Activated T-cell treated with anti-CD3 and anti-CD28 coated beads for 48 hours (primary cell): ENCODE measurements around the gene WSB1.
"Not testable (repeated sequence)": the region's sequence is repeated elsewhere in the genome, so short reads cannot be mapped to it uniquely, and the experiment has no call there.

Source experiments
- DNase-seq: peaks from one replicate; pipeline ENCODE4 v3.0.0-alpha.2; 2020; ENCODE audit warnings: low read depth

The WSB1 gene, protein sequence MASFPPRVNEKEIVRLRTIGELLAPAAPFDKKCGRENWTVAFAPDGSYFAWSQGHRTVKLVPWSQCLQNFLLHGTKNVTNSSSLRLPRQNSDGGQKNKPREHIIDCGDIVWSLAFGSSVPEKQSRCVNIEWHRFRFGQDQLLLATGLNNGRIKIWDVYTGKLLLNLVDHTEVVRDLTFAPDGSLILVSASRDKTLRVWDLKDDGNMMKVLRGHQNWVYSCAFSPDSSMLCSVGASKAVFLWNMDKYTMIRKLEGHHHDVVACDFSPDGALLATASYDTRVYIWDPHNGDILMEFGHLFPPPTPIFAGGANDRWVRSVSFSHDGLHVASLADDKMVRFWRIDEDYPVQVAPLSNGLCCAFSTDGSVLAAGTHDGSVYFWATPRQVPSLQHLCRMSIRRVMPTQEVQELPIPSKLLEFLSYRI

DNA sequence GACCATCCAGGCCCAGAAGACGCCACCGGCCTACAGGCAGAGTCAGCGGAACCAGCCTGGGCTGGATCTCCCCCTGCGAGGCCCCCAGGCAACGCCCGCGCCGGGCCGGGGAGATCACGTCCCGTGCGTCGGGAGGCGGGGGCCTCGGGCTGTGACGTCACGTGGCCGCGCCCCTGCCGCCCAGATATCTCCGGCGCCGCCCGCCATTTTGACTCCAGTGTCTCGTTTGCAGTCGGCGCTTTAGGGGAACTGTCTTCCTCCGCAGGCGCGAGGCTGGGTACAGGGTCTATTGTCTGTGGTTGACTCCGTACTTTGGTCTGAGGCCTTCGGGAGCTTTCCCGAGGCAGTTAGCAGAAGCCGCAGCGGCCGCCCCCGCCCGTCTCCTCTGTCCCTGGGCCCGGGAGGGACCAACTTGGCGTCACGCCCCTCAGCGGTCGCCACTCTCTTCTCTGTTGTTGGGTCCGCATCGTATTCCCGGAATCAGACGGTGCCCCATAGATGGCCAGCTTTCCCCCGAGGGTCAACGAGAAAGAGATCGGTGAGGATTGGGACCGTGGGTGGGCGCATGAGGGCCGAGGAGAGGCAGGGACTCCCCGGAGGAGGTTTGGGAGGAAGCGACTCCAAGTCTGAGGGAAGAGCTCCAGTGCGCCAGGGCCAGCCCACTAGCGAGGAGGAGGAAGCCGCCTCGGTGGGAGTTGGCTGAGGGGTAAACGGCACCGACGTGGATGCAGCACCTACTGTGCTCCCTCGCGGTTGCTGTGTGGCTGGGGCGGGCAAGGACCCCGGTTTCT lies at the start of gene WSB1:
TSS of gene WSB1 (plus strand) at position 217 of the 791 bp plus-strand sequence. CDS start at position 499, 282 bp downstream.
- peak; percentile 89 for DNase-seq

DNA sequence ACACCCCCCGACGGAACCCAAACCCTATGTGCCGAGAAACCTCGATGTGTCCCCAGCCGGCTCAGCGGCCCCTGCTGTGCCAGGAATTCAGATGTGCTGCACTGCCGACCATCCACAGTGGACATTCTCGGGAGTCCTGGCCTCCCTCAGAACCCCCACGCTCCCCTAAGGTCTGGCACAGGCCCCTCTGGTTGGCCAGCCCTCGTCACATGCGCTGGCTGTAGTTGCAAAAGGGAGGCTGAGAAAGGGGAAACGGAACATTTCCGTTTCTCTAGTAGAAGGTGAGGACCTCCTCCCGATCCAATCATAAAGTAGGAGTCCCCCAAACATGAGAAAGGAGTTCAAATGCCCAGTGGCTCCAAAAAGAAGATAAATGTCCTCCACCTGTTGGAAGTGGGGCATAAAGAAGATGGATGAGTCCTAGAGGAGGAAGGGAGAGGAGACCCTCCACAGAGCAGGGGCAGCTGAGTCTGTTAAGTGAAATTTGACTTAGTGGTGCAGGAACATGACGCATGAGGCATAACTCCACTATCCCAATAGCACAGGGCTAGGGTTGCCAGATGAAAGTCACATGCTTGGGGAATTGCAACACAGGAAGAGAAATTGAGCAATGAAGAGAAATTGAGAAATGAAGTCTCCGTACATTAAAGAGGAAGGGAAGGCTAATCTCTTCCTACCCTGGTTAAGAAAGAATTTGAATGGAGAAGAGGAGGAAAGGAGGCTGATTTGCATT lies 49.3 kb upstream of the WSB1 start:
- no peak for DNase-seq

DNA sequence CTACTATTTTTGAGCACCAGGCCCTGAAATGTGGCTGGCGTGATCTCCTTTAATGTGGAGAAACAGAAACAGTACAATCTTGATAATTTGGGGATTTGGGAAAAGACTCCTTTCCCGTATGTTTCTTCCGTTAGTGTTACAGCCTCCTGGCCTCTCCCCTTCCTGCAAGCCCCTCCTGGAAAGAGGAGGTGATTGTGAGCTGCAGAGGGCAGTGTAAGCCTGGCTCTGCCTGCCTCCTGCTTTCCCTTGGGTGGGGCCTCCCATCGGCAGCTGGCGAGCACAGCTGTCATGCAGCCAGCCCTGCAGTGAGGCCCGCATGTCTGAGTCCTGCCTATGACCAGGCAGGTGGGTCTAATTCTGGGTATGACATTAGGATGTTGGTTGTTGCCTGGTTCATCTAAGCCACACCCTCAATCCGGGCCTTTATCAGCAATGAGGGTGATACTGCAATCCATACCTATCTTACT lies 48.7 kb upstream of the WSB1 start:
- peak; percentile 36 for DNase-seq

DNA sequence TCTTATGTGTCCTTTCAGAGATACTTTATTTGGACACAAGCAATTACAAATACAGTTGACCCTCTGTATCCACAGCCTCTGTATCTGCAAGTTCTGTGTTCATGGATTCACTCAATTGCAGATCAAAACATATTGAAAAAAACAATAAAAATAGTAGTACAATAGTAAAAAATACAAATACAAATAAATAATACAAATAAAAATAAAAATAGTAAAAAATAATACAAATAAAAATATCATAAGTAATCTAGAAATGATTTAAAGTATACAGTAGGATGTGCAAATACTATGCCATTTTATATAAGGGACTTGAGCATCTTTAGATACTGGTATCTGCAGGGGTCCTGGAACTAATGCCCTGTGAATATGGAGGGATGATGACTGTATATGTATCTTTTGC lies 47.4 kb upstream of the WSB1 start:
- DNase-seq = no peak

DNA sequence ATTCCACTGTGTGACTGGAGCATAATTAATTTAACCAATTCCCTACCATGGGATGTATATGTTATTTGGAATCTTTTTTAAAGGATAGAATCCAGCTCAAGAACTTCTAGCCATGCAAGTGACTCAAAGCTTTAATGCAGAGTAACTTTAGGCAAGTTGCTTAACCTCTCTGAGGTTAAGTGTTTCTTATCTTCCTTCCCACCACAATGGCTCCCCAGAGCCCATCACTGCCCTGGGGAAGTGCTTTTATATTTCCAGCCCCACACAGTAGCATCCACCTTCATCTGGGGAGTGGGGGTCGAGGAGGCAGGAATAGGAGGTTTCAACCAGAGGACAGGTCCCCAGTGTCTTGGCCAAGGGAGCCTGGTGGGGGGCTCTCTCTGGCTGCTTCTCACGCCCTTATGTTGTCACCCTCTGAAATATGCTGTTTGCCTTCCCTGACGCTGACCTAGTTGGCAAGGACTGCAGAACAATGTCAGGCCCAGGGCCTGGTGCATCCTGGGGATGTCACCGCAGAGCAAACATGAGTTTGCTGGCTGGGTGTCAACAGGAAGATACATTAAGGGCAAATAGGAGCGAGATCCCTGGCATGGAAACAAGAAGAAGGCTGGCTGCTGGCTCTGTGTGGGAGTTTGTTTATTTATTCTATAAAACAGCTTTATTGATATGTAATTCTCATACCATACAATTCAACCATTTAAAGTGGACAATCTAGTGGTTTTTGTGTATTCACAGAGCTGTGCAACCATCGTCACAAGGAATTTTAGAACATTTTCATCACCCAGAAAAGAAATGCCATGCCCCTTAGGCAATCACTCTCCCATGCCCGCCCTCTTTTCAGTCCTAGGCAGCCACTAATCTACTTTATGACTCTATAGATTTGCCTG lies 46.6 kb upstream of the WSB1 start:
- no peak for DNase-seq

DNA sequence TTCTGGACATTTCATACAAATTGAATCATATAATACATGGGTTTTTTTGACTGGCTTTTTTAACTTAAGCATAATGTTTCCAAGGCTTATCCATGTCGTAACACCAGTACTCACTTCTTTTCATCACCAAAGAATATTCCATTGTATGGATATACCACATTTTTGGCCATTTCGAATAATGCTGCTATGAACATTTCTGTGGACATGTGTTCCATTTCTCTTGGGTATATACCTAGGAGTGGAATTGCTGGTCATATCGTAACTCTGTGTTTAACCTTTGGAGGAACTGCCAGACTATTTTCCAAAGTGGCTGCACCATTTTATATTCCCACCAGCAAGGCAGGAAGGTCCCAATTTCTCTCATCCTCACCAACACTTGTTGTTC lies 46.0 kb upstream of the WSB1 start:
- no peak for DNase-seq

DNA sequence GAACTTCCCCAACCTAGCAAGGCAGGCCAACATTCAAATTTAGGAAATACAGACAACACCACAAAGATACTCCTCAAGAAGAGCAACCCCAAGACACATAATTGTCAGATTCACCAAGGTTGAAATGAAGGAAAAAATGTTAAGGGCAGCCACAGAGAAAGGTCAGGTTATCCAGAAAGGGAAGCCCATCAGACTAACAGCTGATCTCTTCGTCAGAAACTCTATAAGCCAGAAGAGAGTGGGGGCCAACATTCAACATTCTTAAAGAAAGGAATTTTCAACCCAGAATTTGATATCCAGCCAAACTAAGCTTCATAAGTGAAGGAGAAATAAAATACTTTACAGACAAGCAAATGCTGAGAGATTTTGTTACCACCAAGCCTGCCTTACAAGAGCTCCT lies 43.1 kb upstream of the WSB1 start:
- not testable (repeated sequence) for DNase-seq

DNA sequence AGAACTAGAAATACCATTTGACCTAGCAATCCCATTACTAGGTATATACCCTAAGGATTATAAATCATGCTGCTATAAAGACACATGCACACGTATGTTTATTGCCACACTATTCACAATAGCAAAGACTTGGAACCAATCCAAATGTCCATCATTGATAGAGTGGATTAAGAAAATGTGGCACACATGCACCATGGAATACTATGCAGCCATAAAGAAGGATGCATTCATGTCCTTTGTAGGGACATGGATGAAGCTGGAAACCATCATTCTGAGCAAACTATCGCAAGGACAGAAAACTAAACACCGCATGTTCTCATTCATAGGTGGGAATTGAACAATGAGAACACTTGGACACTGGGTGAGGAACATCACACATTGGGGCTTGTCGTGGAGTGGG lies 39.1 kb upstream of the WSB1 start:
- not testable (repeated sequence) for DNase-seq

DNA sequence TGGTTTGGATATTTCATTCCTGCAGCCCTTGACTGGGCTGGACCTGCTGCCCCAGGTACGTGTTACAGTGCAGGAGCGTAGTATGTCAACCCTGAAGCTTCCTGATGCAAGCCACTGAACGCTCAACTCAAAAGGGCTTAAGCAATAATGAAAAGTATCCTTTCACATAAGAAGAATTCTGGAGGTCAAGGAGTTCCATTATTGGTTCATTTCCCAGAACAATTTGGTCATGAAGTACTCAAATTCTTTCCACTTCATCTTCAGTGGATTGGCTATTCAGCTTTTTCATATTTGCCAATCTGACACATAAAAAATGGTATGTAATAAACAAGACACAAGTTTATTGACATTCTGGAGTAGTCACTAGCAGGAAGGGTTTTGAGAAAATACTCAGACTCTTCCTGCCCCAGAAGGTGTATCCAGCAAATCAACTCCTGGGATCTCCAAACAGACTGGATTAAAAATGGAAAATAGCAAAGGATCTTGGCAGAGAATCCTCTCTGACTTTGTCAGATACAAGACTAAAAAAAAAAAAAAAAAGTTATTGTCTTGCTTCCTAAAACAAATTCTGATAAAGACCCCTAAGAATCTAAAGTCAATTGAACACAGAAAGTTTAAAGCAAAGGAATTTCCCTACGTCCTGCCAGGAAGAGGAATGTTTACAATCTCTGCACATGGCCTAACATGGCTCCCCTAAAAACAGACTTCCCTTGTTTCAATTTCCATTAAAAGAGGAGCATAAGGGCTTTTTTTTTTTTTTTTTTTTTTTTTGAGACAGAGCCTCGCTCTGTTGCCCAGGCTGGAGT lies 37.5 kb upstream of the WSB1 start:
- DNase-seq = no peak

DNA sequence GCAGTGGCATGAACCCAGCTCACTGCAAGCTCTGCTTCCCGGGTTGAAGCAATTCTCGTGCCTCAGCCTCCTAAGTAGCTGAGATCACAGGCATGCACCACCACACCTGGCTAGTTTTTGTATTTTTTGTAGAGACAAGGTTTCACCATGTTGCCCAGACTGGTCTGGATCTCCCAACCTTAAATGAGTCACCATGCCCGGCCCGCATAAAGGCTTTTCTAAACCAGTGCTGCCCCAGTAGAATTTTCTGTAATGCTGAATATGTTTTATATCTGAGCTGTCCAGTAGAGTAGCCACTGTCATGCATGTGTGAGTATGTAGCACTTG lies 36.9 kb upstream of the WSB1 start:
- no peak for DNase-seq

DNA sequence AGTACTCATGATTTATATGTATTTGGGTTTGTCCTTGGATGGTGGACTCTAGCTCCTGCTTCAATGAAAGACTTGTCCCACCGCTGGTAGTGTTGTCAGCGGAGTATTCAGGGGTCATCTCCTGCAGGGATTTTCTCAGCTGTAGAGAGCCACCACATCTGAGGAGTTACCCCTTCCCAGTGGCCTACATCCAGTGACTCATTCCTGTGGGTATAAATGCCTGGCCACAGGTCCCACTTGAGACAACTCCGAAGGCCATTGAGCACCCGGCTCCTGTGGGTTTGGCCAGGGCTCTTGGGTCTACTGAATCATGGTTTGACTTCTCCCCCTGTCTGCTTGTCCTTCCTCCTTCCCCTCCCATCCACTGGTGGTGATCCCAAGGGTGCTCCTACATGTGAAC lies 34.6 kb upstream of the WSB1 start:
- DNase-seq = no peak

DNA sequence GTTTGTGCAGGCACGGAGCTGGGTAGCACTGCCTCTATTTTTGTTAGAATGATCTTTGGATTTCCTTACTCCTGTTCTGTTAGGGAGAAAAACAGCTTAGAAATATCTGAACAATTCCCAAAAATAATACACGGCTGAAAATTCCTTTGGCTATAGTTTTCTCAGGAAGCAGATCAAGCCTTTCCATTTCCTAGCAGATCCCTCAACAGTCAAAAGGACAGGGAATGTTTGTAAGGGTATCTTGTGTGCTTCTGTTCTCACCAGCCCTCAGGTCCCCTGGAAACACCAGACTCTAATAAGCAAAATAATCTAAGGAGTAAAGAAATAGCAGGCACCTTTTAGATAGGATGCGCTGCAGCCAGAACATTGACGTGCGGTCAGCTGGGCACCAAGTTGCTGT lies 30.5 kb upstream of the WSB1 start:
- no peak for DNase-seq

DNA sequence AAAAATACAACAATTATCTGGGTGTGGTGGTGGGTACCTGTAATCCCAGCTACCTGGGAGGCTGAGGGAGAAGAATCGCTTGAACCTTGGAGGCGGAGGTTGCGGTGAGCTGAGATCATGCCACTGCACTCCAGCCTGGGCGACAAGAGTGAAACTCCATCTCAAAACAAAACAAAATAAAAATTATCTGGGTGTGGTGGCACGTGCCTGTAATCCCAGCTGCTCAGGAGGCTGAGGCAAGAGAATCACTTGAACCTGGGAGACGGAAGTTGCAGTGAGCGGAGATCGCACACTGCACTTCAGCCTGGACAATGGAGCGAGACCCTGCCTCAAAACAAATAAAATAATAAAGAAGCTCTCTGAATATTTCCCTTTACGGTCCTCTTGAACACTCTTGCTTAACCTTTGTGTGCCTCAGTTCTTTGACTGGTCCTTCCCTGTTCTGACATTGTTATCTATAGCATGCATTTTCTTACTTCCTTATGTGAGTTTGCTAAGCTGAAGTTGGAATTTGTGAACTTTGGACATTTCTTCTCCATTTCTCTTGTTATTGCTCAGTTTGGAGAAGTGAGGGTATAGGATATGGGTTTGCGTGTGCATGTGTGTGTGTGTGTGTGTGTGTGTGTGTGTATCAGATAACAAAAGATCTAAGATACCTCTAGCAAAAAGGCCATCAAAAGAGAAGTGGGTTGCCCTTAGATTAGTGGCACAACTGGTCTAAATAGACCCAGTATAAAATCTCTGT lies 29.7 kb upstream of the WSB1 start:
- no peak for DNase-seq

DNA sequence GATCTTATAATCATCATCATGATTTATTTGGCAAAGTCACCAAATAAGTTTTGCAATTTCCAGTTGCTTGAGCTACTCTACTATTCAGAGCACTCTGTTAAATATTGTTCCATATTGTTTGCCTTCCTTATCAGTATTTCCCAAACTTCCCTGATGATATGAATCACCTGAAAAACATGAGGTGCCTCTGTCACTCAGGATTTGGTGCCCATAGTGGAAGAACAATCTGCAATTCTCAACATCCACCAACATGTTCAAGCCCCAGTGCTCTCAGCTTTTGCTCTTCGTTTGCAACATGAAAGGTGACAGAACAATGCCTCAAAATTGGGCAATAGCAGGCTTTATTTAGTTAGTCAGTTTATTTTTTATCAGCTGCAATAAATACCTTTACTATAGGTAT lies 28.6 kb upstream of the WSB1 start:
- DNase-seq = no peak

DNA sequence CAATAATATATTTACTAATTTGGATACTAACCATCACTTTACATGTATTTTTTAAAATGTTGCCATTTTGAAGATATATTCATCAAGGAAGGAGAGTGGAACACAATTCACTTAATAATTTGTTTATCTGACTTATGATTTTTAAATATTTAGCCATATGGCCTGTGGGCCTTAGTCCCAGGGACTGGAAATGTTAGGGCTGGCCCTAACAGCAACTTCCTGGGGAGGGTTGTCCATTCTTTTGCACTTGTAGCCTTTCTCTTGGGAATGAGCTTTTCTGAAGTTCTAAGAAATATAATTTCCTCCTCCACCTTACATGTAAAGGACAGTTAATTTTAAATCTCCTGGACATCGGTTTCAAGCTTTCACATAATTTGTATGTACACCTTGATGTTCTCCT lies 27.7 kb upstream of the WSB1 start:
- DNase-seq = no peak

DNA sequence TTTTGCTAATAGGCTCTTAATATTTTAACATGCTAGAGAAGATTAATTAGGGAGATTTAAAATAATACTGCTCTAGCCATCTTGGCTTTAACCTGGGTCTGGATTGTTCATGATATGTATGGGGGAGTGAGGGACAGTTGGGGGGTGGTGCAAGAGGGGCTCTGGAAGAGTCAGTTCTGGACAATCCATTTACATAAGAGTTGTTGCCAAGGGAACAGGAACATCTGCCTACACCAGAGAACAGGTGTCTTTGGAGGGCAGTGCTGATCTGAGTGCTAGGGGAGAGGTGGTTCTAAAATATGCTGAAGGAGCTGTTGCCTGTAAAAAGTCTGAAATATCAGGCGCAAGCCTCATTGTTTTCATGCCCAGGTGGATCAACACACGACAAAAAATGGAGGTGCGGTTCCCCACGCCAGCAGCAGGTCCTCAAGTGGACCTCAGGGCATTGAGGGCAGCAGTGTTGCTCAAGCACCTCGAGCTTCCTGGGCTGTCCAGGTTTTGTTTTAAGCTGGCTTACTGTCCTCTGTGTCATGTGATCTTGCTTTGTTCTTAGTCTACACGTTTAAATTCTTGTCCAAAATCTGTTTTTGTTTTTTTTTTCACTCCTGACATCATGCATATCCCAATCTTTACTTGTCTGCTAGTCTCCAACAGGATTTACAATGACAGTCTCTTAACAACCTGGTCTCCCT lies 25.4 kb upstream of the WSB1 start:
- DNase-seq = no peak

DNA sequence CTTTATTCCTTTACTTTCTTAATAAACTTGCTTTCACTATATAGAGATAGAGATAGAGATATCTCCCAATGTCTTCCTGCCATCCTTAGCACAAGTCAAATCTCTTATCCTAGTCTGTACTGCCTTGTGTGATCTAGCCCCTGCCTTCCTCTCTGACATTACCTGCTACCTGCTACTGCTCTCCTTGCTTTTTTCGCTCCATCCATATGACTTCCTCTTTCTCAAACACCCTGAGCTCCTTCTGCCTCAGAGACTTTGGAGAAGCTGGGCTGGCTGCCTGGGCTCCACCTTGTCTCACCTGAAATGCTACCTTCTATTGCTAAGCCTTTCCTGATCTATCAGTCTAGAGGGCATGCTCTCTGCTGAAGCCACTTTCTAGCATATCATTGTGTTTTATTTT lies 24.7 kb upstream of the WSB1 start:
- DNase-seq = no peak

DNA sequence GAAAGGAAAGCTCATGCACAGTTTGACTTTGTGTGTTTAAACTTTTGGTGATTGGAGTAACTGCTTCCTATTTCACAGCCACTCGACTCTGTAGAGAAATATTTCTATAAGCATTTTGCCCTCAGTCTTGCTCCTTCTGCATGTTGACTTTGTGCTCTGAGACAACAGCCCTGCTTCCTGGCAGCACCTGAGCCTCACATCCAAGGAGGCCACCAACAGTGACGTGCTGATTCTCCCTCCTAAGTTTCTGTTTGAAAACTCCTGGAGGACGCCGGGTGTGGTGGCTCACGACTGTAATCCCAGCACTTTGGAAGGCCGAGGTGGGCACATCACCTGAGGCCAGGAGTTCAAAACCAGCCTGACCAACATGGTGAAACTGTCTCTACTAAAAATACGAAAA lies 23.9 kb upstream of the WSB1 start:
- no peak for DNase-seq

DNA sequence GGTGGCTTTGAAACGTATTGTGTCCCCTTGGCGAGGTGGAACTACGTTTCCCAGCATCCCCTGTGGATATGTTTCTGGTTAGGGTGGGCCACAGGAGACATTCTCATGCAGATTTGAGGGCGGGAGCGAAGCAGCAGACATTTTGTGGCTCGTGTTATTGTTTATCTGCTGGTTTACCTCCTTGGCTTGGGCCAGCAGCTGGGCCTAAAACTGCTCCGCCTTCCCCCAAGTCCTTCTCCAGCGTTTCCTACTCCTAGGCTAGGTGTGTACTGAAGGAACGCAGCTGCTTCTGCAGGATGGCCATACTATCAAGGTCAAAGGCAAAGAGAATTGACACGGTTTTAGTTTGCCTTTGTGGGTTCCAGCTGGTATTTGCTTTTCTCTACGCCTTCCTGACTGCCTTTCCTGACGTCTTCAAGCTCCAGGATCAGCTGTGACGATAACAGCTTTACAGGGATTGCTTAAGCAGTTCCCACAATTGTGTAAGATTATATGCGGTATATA lies 17.2 kb upstream of the WSB1 start:
- no peak for DNase-seq
